ENCODE measurements around the gene SH3D21.

The SH3D21 gene

GRCh38 chr1:36365381-36365780 is 59.2 kb downstream of the SH3D21 start:
- no peak for DNase-seq

DNA sequence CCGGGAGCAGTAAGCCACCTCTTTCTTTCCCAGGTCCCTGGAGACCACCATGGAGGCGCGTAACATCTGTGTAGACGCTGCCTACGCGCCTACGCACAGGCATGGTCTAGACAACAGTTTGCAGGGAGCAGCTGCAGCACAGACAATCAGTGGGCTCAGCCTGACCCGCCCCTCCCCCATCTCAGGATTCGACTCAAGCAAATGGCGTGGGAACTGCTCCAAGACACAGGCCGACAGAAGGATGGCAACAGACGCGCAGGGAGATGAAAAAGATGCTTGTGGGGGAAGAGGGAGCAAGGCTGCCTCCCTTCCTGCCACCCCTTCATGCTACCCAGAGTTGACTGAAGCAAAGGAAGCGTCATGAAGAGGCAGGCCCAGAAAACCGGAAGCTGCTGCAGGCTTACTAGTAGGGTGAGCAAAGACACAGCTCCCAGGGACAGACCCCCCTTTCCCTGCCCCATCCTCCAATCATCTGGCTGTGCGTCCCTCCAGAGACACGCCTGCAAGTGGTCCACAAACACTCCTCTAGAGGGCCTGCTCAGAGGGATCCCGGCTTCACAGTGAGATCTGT is 60.0 kb downstream of the SH3D21 start:
- DNase-seq = peak in 2 of 4 experiments; percentile 24 to 39

- peak in 2 of 4 experiments; percentile 15 to 28 for DNase-seq
Observed at GRCh38 chr1:36367066-36367465, 60.9 kb downstream of the SH3D21 start.

DNA sequence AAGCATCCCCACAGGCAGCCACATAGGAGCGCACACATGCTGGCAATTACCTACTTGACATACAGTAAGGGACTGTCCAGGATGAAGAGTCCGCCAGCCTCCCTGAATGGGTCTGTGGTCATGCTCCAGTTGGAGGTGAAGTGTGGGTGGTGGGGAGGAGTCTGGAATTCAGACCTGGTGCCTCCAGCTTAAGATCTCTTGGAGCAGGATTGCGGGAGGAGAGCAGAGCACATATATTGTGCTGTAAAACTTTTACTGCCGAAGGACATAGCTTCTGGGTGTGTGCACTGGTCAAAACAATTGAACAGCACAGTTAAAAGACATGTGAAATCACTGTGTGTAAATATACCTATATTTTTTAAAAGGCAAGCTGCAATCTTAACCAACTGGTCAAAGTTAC is 61.6 kb downstream of the SH3D21 start:
- no peak for DNase-seq

DNA sequence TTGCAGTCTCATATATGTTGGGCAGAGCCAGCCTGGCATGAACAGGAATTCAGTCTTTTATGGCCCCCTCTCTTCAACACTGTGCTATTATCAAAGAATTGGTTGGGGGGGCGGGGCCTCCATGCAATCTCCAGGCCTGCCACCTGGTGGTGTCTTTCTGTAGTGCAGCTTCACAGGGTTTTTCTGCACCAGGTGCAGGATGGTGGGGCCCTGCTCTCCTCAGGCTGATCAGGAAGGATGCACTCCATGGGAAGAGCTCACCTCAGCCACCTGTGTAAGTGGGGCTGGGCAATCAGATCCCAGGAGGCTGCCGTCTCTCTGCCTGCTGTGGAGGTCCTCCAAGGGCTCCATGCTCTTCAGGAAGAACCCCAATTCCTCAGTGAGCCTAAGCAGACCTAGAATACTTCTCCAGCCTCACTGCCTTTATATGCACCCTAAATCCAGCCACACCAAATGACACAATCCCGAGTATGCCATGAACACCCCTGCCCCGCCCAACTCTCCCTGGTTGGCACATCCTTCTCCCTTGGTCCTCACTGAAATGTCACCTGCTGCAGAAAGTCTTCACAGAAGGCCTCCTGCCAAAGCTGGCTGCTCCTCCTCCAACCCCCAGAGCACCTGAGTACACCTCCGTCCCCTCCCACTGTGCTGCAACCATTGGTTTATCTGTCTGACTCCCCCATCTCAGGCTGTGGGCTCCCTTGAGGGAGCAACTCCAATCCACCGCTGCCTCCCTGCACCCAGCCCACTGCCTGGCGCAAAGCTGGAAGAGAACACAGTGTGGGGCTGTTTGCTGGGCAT is 63.1 kb downstream of the SH3D21 start:
- peak; percentile 69 to 82 (median 76) for DNase-seq

Data from activated CD4-positive, CD25-positive, alpha-beta regulatory T cell (primary cell).